ENCODE measurements around the gene CARD9.

DNA sequence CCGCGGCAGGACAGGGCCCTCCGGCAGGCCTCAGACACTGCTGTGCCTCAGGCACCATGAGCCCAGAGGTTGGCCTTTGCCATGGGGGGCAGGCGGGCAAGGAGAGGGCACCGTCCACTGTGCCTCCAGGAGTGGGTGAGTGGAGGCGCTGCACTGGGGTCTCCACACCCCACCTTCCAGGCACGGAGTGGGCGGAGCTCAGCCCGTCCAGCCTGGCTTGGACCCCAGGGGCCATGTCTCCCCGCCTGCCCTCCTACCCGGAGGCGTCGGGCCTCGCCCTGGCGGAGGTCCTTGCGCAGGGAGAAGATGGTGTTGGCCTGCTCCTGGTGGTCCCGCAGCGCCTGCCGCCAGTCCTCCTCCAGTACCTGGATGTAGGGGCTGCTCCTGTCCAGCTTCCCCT lies 3.4 kb downstream of the CARD9 start:
- TF ChIP-seq, protein P1, sequence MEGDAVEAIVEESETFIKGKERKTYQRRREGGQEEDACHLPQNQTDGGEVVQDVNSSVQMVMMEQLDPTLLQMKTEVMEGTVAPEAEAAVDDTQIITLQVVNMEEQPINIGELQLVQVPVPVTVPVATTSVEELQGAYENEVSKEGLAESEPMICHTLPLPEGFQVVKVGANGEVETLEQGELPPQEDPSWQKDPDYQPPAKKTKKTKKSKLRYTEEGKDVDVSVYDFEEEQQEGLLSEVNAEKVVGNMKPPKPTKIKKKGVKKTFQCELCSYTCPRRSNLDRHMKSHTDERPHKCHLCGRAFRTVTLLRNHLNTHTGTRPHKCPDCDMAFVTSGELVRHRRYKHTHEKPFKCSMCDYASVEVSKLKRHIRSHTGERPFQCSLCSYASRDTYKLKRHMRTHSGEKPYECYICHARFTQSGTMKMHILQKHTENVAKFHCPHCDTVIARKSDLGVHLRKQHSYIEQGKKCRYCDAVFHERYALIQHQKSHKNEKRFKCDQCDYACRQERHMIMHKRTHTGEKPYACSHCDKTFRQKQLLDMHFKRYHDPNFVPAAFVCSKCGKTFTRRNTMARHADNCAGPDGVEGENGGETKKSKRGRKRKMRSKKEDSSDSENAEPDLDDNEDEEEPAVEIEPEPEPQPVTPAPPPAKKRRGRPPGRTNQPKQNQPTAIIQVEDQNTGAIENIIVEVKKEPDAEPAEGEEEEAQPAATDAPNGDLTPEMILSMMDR (IDR thresholded peaks at IDR 0.05), result no peak
- no peak for TF ChIP-seq POLR2A (IDR thresholded peaks at IDR 0.05)

Measured in suprapubic skin (tissue), 3 donors.